GM12878 (cell line): ENCODE results near the gene KIF2C.
A peak's percentile ranks its signal among the peaks of the same experiment; 100 is the strongest.

ENCODE experiments used
- BACH1 ChIP-seq: fragments of 450-650 bp; IDR thresholded peaks from 2 replicates; pipeline ENCODE4 v1.6.1; 2017; ENCODE audit warnings: mild to moderate bottlenecking, borderline replicate concordance
- BCL11A ChIP-seq: IDR thresholded peaks from 2 replicates; pipeline ENCODE4 v1.6.1; 2011; ENCODE audit warnings: low read depth, low read length
- CREB1 ChIP-seq: IDR thresholded peaks from 2 replicates; pipeline ENCODE4 v1.6.1; 2012; ENCODE audit warnings: low read depth, mild to moderate bottlenecking, inconsistent platforms
- CTCF ChIP-seq, 3 experiments: IDR thresholded peaks in 2 of 3; conservative IDR thresholded peaks in 1 of 3; 2 replicates each; pipeline ENCODE4 v1.5.1; 2011; ENCODE audit warnings: low read depth in 3 of 3, low read length in 3 of 3, mild to moderate bottlenecking in 3 of 3, control low read depth in 2 of 3, moderate library complexity in 2 of 3, inconsistent platforms in 1 of 3, mixed read lengths in 1 of 3; ENCODE audit not compliant: control insufficient read depth in 2 of 3, insufficient read depth in 1 of 3; ENCODE audit errors: extremely low read depth in 1 of 3
- EP300 ChIP-seq, 2 experiments: fragments of 150-350 bp in 1 of 2; IDR thresholded peaks; 2 replicates each; pipeline ENCODE4 v1.6.1; 2011 to 2012; ENCODE audit warnings: low read depth in 2 of 2, low read length in 2 of 2, borderline replicate concordance in 1 of 2, improper control_type of control experiment in 1 of 2, inconsistent platforms in 1 of 2; ENCODE audit not compliant: control insufficient read depth in 1 of 2
- ETV6 ChIP-seq, 2 experiments: fragments of 450-650 bp in 1 of 2; IDR thresholded peaks in 1 of 2; conservative IDR thresholded peaks in 1 of 2; 2 replicates each; pipeline ENCODE4 v1.6.1; 2014; ENCODE audit warnings: antibody characterized with exemption in 1 of 2, borderline replicate concordance in 1 of 2, low read depth in 1 of 2, mild to moderate bottlenecking in 1 of 2, moderate library complexity in 1 of 2
- HDAC6 ChIP-seq: fragments of 200-600 bp; sonication (generic); IDR thresholded peaks from one replicate; pipeline ENCODE4 v1.8.0; 2017; ENCODE audit warnings: antibody characterized with exemption; ENCODE audit not compliant: unreplicated experiment
- NFYB ChIP-seq: IDR thresholded peaks from 2 replicates; pipeline ENCODE4 v1.6.1; 2011; ENCODE audit warnings: low read depth, mild to moderate bottlenecking, low read length, improper control_type of control experiment, moderate library complexity; ENCODE audit not compliant: insufficient read depth
- POLR2A ChIP-seq: IDR thresholded peaks from 2 replicates; pipeline ENCODE4 v1.6.1; 2011; ENCODE audit warnings: low read depth, mild to moderate bottlenecking, low read length
- SMC3 ChIP-seq: IDR thresholded peaks from 2 replicates; pipeline ENCODE4 v1.6.1; 2011; ENCODE audit warnings: low read length, improper control_type of control experiment, borderline replicate concordance
- SRF ChIP-seq, 2 experiments: IDR thresholded peaks; 2 replicates each; pipeline ENCODE4 v1.6.1; 2011; ENCODE audit warnings: low read depth in 2 of 2, low read length in 2 of 2, mild to moderate bottlenecking in 1 of 2, moderate library complexity in 1 of 2
- SUPT20H ChIP-seq: IDR thresholded peaks from 2 replicates; pipeline ENCODE4 v1.6.1; 2011; ENCODE audit warnings: low read depth, mild to moderate bottlenecking, low read length, moderate library complexity, borderline replicate concordance; ENCODE audit not compliant: control insufficient read depth
- TAF1 ChIP-seq: IDR thresholded peaks from 2 replicates; pipeline ENCODE4 v1.6.1; 2011; ENCODE audit warnings: mild to moderate bottlenecking, low read depth, low read length, borderline replicate concordance
- TF ChIP-seq, protein P1 (sequence below): IDR thresholded peaks from 2 replicates; pipeline ENCODE4 v1.6.1; 2011; ENCODE audit warnings: mild to moderate bottlenecking, low read depth, low read length, moderate library complexity; ENCODE audit not compliant: insufficient replicate concordance

DNA sequence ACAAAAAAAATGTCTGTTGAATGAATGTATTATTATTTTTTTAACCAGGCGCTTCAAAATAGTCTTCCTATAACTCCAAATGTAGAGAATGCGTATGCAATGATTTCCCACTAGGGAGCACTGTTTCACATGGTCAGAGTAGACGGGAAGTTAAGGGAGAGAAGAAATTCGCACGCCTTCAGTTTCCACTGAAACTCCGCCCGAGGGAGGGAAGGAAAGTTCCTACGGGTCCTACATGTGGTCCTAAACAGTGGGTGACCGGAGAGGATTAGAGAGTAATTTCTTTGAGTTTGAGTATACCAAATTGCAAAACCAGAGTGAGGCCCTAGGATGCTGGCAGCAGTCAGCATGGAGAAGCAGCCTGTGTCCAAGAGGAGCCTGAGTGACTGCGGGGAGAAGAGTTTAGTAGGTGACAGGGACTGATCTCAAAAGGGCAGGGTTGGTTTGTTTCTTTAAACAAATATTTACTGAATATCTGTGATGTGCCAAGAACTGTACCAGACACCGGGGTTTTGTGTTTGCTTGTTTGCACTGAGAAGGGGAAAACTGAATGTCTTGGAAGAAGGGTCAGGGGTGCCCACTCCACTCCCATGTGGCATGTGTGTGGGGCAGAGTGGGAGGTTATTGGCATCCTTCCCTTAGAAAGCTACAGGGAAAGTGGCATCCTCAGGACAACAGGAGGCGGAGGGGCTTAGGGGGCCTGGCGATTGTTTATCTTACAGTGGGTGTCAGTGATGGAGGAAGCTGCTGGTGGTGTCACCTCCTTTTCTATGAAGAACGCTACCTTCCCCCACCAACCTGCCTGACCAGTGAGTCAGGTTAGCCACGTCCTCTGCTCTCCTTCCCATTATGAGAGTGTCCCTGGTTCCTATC lies 31.4 kb upstream of the KIF2C start:
- TF ChIP-seq, protein P1, sequence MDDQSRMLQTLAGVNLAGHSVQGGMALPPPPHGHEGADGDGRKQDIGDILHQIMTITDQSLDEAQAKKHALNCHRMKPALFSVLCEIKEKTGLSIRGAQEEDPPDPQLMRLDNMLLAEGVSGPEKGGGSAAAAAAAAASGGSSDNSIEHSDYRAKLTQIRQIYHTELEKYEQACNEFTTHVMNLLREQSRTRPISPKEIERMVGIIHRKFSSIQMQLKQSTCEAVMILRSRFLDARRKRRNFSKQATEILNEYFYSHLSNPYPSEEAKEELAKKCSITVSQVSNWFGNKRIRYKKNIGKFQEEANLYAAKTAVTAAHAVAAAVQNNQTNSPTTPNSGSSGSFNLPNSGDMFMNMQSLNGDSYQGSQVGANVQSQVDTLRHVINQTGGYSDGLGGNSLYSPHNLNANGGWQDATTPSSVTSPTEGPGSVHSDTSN: no peak
- peak; percentile 58 to 70 (median 62) for TF ChIP-seq CTCF (IDR thresholded peaks at IDR 0.05 in 2 of 3, conservative IDR thresholded peaks at IDR 0.05 in 1 of 3; ENCODE audit: control insufficient read depth in 2 of 3, extremely low read depth in 1 of 3, insufficient read depth in 1 of 3, low read depth in 3 of 3, low read length in 3 of 3)
- no peak for TF ChIP-seq ETV6 (conservative IDR thresholded peaks at IDR 0.05 in 1 of 2, IDR thresholded peaks at IDR 0.05 in 1 of 2; ENCODE audit: borderline replicate concordance in 1 of 2, low read depth in 1 of 2)
- TF ChIP-seq SRF (IDR thresholded peaks at IDR 0.05; ENCODE audit: low read depth in 2 of 2, low read length in 2 of 2): no peak
- no peak for TF ChIP-seq SUPT20H
- TF ChIP-seq SMC3: peak; percentile 34; the same call in 1 of the 2 replicates
- TF ChIP-seq TAF1: no peak
- TF ChIP-seq NFYB: no peak
- no peak for TF ChIP-seq BACH1
- TF ChIP-seq BCL11A: no peak
- no peak for TF ChIP-seq POLR2A
- no peak for TF ChIP-seq EP300 (IDR thresholded peaks at IDR 0.05; ENCODE audit: borderline replicate concordance in 1 of 2, control insufficient read depth in 1 of 2, low read depth in 2 of 2, low read length in 2 of 2)
- no peak for TF ChIP-seq CREB1
- TF ChIP-seq HDAC6: no peak
